HepG2 (cell line): ENCODE measurements around the gene FAM229A. TPM values are rescaled to one million over a fixed set of nuclear protein-coding genes. Genes with fewer than 3 reads are reported as not detected.
A peak's percentile ranks its signal among the peaks of the same experiment; 100 is the strongest.

ENCODE experiments used
- ATF7 ChIP-seq, 2 experiments: fragments of 450-650 bp in 1 of 2; sonication (generic) in 1 of 2; formaldehyde crosslinking in 1 of 2; IDR thresholded peaks; 2 replicates each; pipeline versions ENCODE4 v1.4.0 to v1.6.1; 2016 to 2020; ENCODE audit warnings: antibody characterized with exemption in 1 of 2, mild to moderate bottlenecking in 1 of 2, missing genetic modification reagents in 1 of 2
- BRCA1 ChIP-seq: sonication (generic); formaldehyde crosslinking; IDR thresholded peaks from 2 replicates; pipeline ENCODE4 v1.4.0; 2020; ENCODE audit warnings: missing genetic modification reagents
- HNF4G ChIP-seq, 2 experiments: sonication (generic) in 1 of 2; formaldehyde crosslinking in 1 of 2; IDR thresholded peaks; 2 replicates each; pipeline versions ENCODE4 v1.4.0 to v1.6.1; 2011 to 2020; ENCODE audit warnings: borderline replicate concordance in 2 of 2, low read depth in 2 of 2, mild to moderate bottlenecking in 2 of 2, low read length in 1 of 2, missing genetic modification reagents in 1 of 2, moderate library complexity in 1 of 2
- NFATC3 ChIP-seq: sonication (generic); formaldehyde crosslinking; IDR thresholded peaks from 2 replicates; pipeline ENCODE4 v1.5.1; 2020; ENCODE audit warnings: mild to moderate bottlenecking, missing genetic modification reagents
- PAWR ChIP-seq: sonication (generic); formaldehyde crosslinking; IDR thresholded peaks from 2 replicates; pipeline ENCODE4 v1.4.0; 2020; ENCODE audit warnings: missing genetic modification reagents, mild to moderate bottlenecking, borderline replicate concordance
- SATB2 ChIP-seq: sonication (generic); formaldehyde crosslinking; IDR thresholded peaks from 2 replicates; pipeline ENCODE4 v1.5.0; 2020; ENCODE audit warnings: missing genetic modification reagents
- SRF ChIP-seq: IDR thresholded peaks from 2 replicates; pipeline ENCODE4 v1.6.1; 2011; ENCODE audit warnings: mild to moderate bottlenecking, low read depth, low read length, moderate library complexity
- SYNCRIP ChIP-seq: fragments of 200-400 bp; formaldehyde crosslinking; IDR thresholded peaks from 2 replicates; pipeline ENCODE4 v1.6.1; 2018; ENCODE audit warnings: mild to moderate bottlenecking, low read depth, low read length; ENCODE audit not compliant: insufficient read depth
- WIZ ChIP-seq: sonication (generic); formaldehyde crosslinking; IDR thresholded peaks from 2 replicates; pipeline ENCODE4 v1.5.1; 2020; ENCODE audit warnings: mild to moderate bottlenecking, missing genetic modification reagents
- XBP1 ChIP-seq: sonication (generic); formaldehyde crosslinking; IDR thresholded peaks from 2 replicates; pipeline ENCODE4 v1.5.0; 2020; ENCODE audit warnings: missing genetic modification reagents
- ZEB1 ChIP-seq: IDR thresholded peaks from 2 replicates; pipeline ENCODE4 v1.6.1; 2012; ENCODE audit warnings: mild to moderate bottlenecking, low read depth, inconsistent platforms; ENCODE audit not compliant: insufficient replicate concordance
- polyA plus RNA-seq, 8 experiments: library from polyadenylated mRNA; depleted of rRNA in 3 of 8; stranded (reverse) in 7 of 8; unstranded in 1 of 8; fragments of >200 nt; fragmentation: Illumina TruSeq in 4 of 8; extraction: Trizol in 4 of 8; gene quantifications; 2 replicates each; pipeline versions ENCODE4 v1.2.1 to v1.2.3, GENCODE V29; 2011 to 2016; ENCODE audit warnings: low read depth in 4 of 8, missing spikeins in 1 of 8, mixed read lengths in 1 of 8; ENCODE audit not compliant: insufficient read depth in 1 of 8
- total RNA-seq, 5 experiments: library from RNA; depleted of rRNA; stranded (reverse); fragments of >200 nt; fragmentation: Illumina TruSeq; extraction: Trizol; gene quantifications; 2 replicates each; pipeline ENCODE4 v1.2.3, GENCODE V29; 2016; ENCODE audit warnings: low read depth in 1 of 5
- TF ChIP-seq, protein P1 (sequence below): IDR thresholded peaks from 2 replicates; pipeline ENCODE4 v1.6.1; 2012; ENCODE audit warnings: low read depth, low read length, improper control_type of control experiment
- TF ChIP-seq, protein P2 (sequence below): sonication (generic); formaldehyde crosslinking; IDR thresholded peaks from 2 replicates; pipeline ENCODE4 v1.5.1; 2020; ENCODE audit warnings: mild to moderate bottlenecking, missing genetic modification reagents, borderline replicate concordance
- TF ChIP-seq, protein P3 (sequence below): sonication (generic); formaldehyde crosslinking; IDR thresholded peaks from 2 replicates; pipeline ENCODE4 v1.4.0; 2020; ENCODE audit warnings: missing genetic modification reagents
- TF ChIP-seq, protein P4 (sequence below): sonication (generic); formaldehyde crosslinking; IDR thresholded peaks from 2 replicates; pipeline ENCODE4 v1.8.1; 2022; ENCODE audit warnings: mild to moderate bottlenecking, missing genetic modification reagents
- TF ChIP-seq, protein P5 (sequence below): sonication (generic); formaldehyde crosslinking; IDR thresholded peaks from 2 replicates; pipeline ENCODE4 v1.4.0; 2020; ENCODE audit warnings: missing genetic modification reagents, borderline replicate concordance

Gene FAM229A
- total and polyA plus RNA-seq, 2 of the 13 experiments (the other 11 are each of a cell fraction or from before 2014, with no cell fraction given), result 3.2 to 17.6 TPM

DNA sequence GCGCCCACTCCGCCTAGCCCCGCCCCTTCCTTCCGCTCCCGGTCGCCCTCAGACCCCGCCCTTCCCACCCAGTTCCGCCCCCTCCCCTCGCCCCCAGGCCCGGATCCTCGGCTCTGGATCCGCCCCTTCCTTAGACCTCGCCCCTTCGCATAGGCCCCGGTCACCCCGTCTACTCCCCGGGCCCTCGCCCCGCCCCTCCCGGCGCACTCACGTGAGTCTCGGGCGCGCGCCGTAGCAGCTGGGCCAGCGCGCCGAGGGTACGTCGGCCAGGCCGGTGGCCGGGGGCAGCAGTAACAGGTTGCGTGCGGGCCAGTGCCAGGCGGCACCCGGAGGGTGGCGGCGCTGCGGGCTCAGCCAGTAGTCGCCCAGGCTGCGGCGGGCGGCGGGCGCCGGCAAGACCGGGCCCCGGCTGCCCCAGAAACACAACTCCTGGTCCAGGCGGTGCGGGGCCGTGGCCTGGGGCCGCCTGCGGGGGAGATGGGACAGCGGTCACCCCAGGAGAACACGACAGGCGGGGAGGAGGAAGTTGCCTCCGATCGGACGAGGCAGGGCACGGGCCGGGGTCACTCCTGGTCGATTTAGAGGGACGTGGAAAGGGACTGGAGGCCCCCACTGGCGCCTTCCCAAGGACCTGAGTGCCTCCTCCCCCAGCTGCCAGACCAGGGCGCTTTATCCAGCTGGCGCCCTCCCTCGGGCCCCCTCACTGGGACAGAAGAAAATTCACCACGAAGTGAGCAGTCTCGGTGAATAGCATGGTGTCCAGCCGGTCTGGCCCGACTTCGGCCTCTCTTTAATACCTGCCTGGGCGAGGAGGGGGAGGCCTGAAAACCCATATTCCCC is 10.7 kb downstream of the FAM229A start (continued):
- TF ChIP-seq, protein P1, sequence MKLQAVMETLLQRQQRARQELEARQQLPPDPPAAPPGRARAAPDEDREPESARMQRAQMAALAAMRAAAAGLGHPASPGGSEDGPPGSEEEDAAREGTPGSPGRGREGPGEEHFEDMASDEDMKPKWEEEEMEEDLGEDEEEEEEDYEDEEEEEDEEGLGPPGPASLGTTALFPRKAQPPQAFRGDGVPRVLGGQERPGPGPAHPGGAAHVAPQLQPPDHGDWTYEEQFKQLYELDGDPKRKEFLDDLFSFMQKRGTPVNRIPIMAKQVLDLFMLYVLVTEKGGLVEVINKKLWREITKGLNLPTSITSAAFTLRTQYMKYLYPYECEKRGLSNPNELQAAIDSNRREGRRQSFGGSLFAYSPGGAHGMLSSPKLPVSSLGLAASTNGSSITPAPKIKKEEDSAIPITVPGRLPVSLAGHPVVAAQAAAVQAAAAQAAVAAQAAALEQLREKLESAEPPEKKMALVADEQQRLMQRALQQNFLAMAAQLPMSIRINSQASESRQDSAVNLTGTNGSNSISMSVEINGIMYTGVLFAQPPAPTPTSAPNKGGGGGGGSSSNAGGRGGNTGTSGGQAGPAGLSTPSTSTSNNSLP, result no peak
- TF ChIP-seq ATF7 (IDR thresholded peaks at IDR 0.05) (no peak), ATF7 (CRISPR knock-in tag; IDR thresholded peaks at IDR 0.05) (no peak), SATB2 (CRISPR knock-in tag) (no peak), BRCA1 (CRISPR knock-in tag) (peak; percentile 10; the same call in 1 of the 2 replicates), ZEB1 (no peak), SYNCRIP (no peak), SRF (no peak), HNF4G (IDR thresholded peaks at IDR 0.05; ENCODE audit: borderline replicate concordance, low read depth, low read length) (no peak), HNF4G (CRISPR knock-in tag; IDR thresholded peaks at IDR 0.05; ENCODE audit: borderline replicate concordance, low read depth) (peak; percentile 51; the same call in 1 of the 2 replicates), XBP1 (CRISPR knock-in tag) (no peak), WIZ (CRISPR knock-in tag) (no peak), NFATC3 (CRISPR knock-in tag) (no peak), PAWR (CRISPR knock-in tag) (no peak)
- TF ChIP-seq, protein P2, sequence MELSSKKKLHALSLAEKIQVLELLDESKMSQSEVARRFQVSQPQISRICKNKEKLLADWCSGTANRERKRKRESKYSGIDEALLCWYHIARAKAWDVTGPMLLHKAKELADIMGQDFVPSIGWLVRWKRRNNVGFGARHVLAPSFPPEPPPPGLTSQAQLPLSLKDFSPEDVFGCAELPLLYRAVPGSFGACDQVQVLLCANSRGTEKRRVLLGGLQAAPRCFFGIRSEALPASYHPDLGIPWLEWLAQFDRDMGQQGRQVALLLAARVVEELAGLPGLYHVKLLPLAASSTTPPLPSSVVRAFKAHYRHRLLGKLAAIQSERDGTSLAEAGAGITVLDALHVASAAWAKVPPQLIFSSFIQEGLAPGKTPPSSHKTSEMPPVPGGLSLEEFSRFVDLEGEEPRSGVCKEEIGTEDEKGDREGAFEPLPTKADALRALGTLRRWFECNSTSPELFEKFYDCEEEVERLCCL (CRISPR knock-in tag), result no peak
- TF ChIP-seq, protein P3, sequence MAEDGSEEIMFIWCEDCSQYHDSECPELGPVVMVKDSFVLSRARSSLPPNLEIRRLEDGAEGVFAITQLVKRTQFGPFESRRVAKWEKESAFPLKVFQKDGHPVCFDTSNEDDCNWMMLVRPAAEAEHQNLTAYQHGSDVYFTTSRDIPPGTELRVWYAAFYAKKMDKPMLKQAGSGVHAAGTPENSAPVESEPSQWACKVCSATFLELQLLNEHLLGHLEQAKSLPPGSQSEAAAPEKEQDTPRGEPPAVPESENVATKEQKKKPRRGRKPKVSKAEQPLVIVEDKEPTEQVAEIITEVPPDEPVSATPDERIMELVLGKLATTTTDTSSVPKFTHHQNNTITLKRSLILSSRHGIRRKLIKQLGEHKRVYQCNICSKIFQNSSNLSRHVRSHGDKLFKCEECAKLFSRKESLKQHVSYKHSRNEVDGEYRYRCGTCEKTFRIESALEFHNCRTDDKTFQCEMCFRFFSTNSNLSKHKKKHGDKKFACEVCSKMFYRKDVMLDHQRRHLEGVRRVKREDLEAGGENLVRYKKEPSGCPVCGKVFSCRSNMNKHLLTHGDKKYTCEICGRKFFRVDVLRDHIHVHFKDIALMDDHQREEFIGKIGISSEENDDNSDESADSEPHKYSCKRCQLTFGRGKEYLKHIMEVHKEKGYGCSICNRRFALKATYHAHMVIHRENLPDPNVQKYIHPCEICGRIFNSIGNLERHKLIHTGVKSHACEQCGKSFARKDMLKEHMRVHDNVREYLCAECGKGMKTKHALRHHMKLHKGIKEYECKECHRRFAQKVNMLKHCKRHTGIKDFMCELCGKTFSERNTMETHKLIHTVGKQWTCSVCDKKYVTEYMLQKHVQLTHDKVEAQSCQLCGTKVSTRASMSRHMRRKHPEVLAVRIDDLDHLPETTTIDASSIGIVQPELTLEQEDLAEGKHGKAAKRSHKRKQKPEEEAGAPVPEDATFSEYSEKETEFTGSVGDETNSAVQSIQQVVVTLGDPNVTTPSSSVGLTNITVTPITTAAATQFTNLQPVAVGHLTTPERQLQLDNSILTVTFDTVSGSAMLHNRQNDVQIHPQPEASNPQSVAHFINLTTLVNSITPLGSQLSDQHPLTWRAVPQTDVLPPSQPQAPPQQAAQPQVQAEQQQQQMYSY (CRISPR knock-in tag), result peak; percentile 22; the same call in 1 of the 2 replicates
- TF ChIP-seq, protein P4, sequence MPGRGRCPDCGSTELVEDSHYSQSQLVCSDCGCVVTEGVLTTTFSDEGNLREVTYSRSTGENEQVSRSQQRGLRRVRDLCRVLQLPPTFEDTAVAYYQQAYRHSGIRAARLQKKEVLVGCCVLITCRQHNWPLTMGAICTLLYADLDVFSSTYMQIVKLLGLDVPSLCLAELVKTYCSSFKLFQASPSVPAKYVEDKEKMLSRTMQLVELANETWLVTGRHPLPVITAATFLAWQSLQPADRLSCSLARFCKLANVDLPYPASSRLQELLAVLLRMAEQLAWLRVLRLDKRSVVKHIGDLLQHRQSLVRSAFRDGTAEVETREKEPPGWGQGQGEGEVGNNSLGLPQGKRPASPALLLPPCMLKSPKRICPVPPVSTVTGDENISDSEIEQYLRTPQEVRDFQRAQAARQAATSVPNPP (CRISPR knock-in tag), result peak; percentile 65; the same call in 1 of the 2 replicates
- TF ChIP-seq, protein P5, sequence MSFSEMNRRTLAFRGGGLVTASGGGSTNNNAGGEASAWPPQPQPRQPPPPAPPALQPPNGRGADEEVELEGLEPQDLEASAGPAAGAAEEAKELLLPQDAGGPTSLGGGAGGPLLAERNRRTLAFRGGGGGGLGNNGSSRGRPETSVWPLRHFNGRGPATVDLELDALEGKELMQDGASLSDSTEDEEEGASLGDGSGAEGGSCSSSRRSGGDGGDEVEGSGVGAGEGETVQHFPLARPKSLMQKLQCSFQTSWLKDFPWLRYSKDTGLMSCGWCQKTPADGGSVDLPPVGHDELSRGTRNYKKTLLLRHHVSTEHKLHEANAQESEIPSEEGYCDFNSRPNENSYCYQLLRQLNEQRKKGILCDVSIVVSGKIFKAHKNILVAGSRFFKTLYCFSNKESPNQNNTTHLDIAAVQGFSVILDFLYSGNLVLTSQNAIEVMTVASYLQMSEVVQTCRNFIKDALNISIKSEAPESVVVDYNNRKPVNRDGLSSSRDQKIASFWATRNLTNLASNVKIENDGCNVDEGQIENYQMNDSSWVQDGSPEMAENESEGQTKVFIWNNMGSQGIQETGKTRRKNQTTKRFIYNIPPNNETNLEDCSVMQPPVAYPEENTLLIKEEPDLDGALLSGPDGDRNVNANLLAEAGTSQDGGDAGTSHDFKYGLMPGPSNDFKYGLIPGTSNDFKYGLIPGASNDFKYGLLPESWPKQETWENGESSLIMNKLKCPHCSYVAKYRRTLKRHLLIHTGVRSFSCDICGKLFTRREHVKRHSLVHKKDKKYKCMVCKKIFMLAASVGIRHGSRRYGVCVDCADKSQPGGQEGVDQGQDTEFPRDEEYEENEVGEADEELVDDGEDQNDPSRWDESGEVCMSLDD (CRISPR knock-in tag), result no peak
